HG03442 (cell line): Measurements from ENCODE around the gene UBAP1.
"Not testable (repeated sequence)": the region's sequence is repeated elsewhere in the genome, so short reads cannot be mapped to it uniquely, and the experiment has no call there.

ENCODE experiments used
- ATAC-seq: cut with Tn5 transposase; IDR thresholded peaks from one replicate; pipeline ENCODE4 v1.9.1; 2021; ENCODE audit warnings: mild to moderate bottlenecking, moderate library complexity; ENCODE audit not compliant: unreplicated experiment

The UBAP1 gene

DNA sequence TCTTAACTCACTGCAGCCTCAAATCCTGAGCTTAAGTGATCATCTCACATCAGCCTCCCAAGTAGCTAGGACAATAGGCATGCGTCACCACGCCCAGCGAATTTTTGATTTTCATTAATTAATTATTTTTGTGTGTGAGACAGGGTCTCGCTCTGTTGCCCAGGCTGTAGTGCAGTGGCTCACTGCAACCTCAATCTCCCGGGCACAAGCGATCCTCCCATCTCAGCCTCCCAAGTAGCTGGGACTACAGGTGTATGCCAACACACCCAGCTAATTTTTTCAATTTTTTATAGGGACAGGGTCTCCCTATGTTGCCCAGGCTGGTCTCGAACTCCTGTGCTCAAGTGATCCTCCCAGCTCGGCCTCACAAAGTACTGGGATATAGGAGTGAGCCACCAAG is 41.4 kb downstream of the UBAP1 start:
- ATAC-seq = no peak

DNA sequence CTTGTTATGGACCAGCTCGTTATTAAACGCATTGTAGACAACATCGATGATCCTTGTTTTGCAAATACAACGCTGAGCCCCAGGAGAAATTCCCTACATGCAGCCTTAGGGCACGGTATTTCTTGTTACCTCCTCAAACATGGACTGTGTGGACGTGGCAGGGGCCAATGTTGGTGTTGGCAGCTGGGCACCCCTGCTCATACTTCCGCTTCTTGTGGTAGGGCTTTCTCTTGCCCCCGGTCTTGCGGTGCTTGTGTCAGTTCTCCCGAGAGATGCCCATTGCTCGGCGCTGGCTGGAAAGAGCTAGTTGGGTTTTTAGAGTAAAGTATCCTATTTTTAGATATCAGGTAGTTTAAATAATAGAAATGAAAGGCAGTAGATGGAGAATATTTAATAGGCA is 45.5 kb downstream of the UBAP1 start:
- no peak for ATAC-seq

- not testable (repeated sequence) for ATAC-seq
Observed at GRCh38 chr9:34226144-34226760, 47.4 kb downstream of the UBAP1 start.

DNA sequence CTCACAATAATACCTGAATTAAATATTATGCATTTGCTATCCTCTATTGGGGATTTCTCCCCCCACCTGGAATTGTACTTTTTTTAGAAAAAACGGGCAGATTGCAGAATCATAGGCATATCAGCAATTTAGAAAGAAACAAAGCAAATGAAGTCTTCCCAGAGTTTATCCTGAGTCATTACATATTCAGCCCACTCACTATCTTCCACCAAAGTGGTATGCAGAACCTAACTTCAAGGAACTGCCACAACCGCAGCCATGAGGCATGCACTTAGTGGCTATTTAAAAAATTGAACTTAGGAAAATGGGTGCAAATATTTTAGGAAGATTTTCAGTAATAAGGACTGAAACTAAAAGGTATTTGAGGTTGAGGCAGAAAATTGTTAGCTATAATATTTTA is 48.6 kb downstream of the UBAP1 start:
- no peak for ATAC-seq

DNA sequence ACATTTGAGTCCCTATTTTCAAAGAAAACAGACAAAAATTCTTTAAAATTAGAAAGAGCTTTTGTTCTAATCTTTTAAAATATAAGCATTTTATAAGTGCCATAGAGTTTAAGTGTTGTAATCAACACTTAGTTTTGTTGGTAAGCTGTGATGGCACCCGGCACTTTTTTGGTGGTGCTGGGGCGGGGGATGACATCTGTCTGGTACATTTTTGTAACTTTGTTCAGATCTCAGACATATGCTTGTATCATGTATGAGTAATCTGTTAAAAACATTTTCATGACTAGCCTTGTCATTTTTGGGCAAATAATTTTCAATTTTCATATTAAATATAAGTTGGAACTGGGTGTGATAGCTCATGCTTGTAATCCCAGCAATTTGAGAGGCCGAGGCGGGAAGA is 51.7 kb downstream of the UBAP1 start:
- ATAC-seq = no peak

GRCh38 chr9:34232201-34232600 is 53.4 kb downstream of the UBAP1 start:
- ATAC-seq = no peak

DNA sequence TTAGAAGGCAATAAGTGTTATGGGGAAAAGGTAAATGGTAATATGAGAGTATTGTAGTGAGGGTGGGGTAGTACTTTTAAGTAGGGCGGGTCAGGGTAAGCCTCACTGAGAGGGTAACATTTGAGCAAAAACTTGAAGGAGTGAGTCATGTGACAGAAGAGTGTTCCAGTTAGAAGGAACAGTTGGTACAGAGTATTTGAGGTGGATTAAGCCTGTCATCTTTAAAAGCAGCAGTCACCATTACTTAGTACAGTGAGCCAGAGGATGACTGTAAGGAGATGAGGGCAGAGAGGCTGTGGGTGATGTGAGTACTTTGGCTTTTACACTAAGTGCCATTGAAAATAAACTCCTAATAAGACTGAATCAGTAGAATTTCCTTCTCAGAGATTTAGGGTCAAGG is 54.8 kb downstream of the UBAP1 start:
- ATAC-seq = no peak

GRCh38 chr9:34237836-34238235 is 59.0 kb downstream of the UBAP1 start:
- no peak for ATAC-seq

- no peak for ATAC-seq
Observed at GRCh38 chr9:34240006-34240405, 61.2 kb downstream of the UBAP1 start.

DNA sequence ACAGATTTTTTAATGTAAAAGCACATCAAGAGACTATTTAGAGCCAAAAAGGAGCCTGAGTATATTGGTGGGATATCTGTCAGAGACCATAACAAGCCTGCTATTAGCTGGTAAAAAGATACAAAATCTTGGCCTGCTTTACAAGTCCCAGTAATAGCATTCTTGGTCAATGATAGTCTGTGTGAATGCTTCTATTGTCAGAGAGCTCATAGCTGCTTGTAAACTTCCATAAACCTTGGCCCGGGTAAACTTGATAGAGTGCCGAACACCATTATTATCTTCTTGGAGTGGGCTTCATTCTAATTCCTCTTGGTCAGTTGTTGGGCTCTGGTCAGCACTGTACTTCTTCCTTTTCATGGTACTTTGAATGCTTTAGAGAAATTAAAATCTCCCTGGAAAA is 64.0 kb downstream of the UBAP1 start:
- ATAC-seq = no peak

GRCh38 chr9:34245212-34245611 is 66.4 kb downstream of the UBAP1 start:
- not testable (repeated sequence) for ATAC-seq

- ATAC-seq = no peak
Observed at GRCh38 chr9:34246453-34246852, 67.6 kb downstream of the UBAP1 start.

DNA sequence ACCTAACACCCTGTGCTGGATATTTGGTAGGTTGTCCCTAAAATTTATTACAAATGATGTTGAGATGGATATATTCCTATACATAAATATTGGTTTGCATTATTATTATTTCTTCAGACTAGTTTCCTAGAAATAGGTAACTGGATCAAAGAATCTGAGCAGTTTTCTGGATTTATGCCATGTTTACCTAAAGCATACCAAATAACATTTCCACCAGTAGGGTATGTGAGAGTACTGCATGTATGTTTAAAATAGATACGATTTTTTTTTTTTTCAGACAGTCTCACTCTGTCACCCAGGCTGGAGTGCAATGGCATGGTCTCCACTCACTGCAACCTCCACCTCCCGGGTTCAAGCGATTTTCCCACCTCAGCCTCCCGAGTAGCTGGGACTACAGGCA is 68.9 kb downstream of the UBAP1 start:
- ATAC-seq = not testable (repeated sequence)

GRCh38 chr9:34249274-34249673 is 70.4 kb downstream of the UBAP1 start:
- ATAC-seq = no peak

- no peak for ATAC-seq
Observed at GRCh38 chr9:34250721-34251120, 71.9 kb downstream of the UBAP1 start.

GRCh38 chr9:34252016-34252415 is 73.2 kb downstream of the UBAP1 start:
- no peak for ATAC-seq

GRCh38 chr9:34252670-34253459 is 74.0 kb downstream of the UBAP1 start:
- no peak for ATAC-seq

DNA sequence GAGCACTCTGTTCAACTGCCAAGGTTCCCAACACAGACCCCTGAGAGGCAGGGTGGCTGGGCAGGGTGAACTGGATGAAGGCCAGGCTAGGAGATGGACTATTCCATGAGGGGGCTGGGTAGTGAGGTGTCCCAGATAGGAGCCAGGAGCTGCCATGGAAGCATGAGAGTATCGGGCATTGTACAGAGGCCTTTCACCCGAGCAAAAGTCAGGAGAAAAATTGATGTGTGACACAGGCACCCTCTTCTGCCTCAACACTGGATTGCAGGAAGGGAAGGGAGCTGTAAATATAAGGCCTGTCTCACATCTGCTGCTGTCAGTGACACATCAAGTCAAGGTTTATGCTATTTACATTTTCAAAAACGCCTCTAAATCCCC is 74.6 kb downstream of the UBAP1 start:
- no peak for ATAC-seq

DNA sequence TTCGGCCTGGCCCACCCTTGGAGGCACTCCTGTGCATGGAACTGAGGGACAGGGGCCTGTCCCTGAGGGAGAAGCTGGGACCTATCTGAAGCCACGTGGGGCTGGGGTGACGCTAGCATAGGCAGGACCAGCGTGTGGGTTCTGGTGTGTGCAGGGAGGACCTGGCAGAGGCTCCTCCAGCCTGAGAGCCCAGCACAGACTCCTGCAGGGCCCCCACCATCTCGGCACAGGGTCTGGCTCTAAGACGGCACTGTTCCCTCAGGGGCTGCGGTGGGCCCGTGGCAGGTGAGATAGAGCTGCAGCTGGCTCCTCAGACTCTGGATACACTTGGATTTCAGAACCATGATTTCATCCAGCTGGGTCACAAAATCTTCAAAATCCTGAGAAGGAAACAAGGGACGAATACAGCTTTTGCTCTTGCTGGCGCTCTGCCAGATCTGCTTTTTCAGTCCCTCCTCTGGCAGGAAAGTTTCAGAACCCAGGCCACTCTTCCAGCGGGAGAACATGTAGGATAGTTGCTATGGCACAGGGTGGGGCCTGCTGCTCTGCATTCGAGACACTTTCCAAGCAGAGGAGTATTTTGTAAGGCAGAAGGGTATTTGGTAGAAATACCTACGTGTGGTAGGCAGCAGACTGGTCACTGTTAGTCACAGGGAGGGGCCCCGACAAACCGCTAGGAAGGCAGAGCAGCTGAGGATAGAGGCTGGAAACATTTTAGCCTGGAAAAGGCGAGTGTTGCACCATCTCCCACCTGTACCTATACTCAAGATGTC is 75.5 kb downstream of the UBAP1 start:
- no peak for ATAC-seq

- no peak for ATAC-seq
Observed at GRCh38 chr9:34254966-34255825, 76.4 kb downstream of the UBAP1 start.

- no peak for ATAC-seq
Observed at GRCh38 chr9:34256104-34256503, 77.3 kb downstream of the UBAP1 start.
